Muscle of leg (tissue), 11 donors: Measurements from ENCODE around the gene C1orf185. TPM values are rescaled to one million over a fixed set of nuclear protein-coding genes. Genes with fewer than 3 reads are reported as not detected.
"Not testable (repeated sequence)": the region's sequence is repeated elsewhere in the genome, so short reads cannot be mapped to it uniquely, and the experiment has no call there.

Experiments
- DNase-seq: peaks from one replicate; pipeline ENCODE4 v3.0.0; 2013
- H3K27ac ChIP-seq: one replicate; pipeline ENCODE4 v1.5.1; 2013; ENCODE audit warnings: mild to moderate bottlenecking, low read length, control low read depth
- H3K27me3 ChIP-seq: one replicate; pipeline ENCODE4 v1.6.1; 2013; ENCODE audit warnings: low read length; ENCODE audit not compliant: control insufficient read depth, insufficient read depth
- H3K36me3 ChIP-seq: one replicate; pipeline ENCODE4 v1.6.1; 2013; ENCODE audit warnings: low read length; ENCODE audit not compliant: control insufficient read depth, insufficient read depth
- H3K4me1 ChIP-seq: one replicate; pipeline ENCODE4 v1.6.1; 2013; ENCODE audit warnings: low read length; ENCODE audit not compliant: control insufficient read depth, insufficient read depth
- H3K4me3 ChIP-seq: one replicate; pipeline ENCODE4 v1.5.1; 2013; ENCODE audit warnings: low read length, control low read depth
- H3K9me3 ChIP-seq: replicated peaks from 2 replicates; pipeline ENCODE4 v1.6.1; 2013; ENCODE audit warnings: low read depth, low read length; ENCODE audit not compliant: control insufficient read depth
- WGBS: methylation state at CpG from one replicate; pipeline ENCODE4 v1.1.5; 2013; ENCODE audit warnings: missing lambda C conversion rate; ENCODE audit not compliant: insufficient coverage; 5-methylcytosine and 5-hydroxymethylcytosine counted together
- polyA plus RNA-seq, 8 donors: library from polyadenylated mRNA; unstranded; fragments of 120-200 nt; gene quantifications; one replicate each; pipeline versions ENCODE4 v1.2.1 to v1.2.3, GENCODE V29; 2013; ENCODE audit warnings: inconsistent platforms in 1 of 8, low replicate concordance in 1 of 8; ENCODE audit not compliant: insufficient read length in 8 of 8, insufficient read depth in 1 of 8
- total RNA-seq: library from RNA; stranded (reverse); fragments of 120-200 nt; gene quantifications from one replicate; pipeline ENCODE4 v1.2.4, GENCODE V29; 2013

The C1orf185 gene
- total and polyA plus RNA-seq, 9 donors: not detected

DNA sequence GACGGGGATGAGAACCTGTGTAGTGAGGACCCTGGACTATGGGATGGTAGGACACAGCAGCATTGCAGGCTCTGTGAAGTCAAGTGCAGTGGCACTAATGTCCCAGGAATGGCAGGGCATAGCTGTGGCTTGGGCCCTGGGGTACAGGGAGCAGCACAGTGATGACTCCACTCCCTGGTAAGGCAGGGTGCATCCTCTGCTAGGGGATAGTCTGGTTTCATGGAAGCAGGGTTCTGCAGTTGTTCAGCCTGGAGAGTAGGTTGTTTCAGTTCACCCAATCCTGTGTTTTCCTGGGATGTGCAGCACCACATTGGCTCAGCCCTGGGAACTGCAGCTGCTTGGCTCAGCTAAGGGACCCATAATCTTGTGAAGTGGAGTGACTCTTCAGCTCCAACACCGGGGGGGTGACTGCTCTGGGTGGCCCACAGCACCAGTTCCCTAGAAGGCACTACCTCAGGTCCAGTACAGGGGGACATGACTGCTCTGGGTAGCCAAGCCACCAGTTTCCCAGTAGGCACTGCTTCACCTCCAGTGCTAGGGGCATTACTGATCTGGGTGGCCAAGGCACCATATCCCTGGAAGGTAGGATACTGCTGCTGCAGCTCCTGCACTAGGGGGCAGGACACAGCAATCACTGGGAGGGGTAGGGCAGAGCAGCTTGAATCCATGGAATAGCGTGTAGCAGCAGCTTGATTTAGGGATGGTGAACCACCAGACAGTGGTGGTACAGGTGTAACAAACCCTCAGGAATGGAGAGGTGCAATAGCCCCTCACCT, 15.3 kb upstream of the C1orf185 start:
- Histone ChIP-seq H3K27me3 (peaks cover 2% of the 10 kb centered on the region), H3K4me1 (no peaks in the 10 kb centered on the region), H3K27ac (no peak overlapping the region), H3K36me3 (no peaks in the 10 kb centered on the region), H3K4me3 (no peak overlapping the region), H3K9me3 (no peaks in the 10 kb centered on the region)
- 72% methylated on average over 2 of the region's 3 CpGs for WGBS
- DNase-seq: no peak

DNA sequence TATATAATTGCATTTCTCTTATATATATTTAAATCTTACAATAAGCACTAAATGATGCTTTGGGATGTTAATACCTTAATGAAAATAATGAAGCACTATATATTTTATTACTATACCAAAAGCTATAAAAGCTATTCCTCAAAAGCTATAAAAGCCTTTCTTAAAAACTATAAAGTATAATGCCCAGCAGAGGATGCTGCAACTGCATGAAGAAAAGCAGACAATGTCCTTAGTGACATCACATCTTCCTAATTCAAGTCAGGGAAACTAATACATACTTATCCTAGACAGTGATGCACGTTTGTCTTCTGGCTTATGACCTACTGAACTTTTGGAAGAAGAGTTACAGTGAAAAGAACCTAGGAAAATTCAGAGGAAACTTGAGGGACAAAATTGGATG, 13.6 kb upstream of the C1orf185 start:
- peak; percentile 8 for DNase-seq
- H3K4me1 ChIP-seq: no peaks in the 10 kb centered on the region
- H3K27ac ChIP-seq: no peak overlapping the region
- peaks cover 2% of the 10 kb centered on the region for H3K27me3 ChIP-seq
- no CpG with 5 or more reads among the region's 1 CpG for WGBS
- no peaks in the 10 kb centered on the region for H3K9me3 ChIP-seq
- H3K36me3 ChIP-seq: no peaks in the 10 kb centered on the region
- no peak overlapping the region for H3K4me3 ChIP-seq

DNA sequence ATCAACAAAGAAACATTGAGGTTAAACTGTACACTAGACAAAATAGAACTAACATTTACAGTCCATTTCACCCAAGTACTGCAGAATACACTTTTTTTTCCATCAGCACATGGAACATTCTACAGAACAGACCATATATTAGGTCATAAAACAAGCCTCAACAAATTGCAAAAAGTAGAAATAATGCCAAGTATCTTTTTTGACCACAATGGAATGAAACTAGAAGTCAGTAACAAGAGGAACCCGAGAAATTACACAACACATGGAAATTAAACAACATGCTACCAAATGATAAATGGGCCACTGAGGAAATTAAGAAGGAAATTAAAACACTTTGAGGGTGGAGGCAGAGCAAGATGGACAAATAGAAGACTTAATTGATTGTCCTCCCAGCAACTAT, 8.4 kb upstream of the C1orf185 start:
- no peaks in the 10 kb centered on the region for H3K27me3 ChIP-seq
- H3K27ac ChIP-seq: no peak overlapping the region
- no peak for DNase-seq
- no CpG with 5 or more reads among the region's 1 CpG for WGBS
- no peaks in the 10 kb centered on the region for H3K36me3 ChIP-seq
- no peaks in the 10 kb centered on the region for H3K9me3 ChIP-seq
- H3K4me1 ChIP-seq: no peaks in the 10 kb centered on the region
- no peak overlapping the region for H3K4me3 ChIP-seq

DNA sequence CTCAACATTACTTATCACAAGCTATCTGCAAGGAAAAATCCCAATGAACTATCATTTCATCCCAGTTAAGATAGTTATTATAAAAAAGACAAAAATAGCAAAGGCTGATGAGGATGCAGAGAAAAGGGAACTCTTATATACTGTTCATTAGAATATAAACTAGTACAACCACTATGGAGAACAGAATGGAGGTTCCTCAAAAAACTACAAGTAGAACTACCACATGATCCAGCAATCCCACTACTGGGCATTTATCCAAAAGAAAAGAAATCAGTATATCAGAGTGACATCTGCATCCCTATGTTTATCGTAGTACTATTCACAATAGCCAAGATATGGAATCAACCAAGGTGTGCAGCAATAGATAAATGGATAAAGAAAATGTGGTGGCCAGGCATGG, 4.9 kb upstream of the C1orf185 start:
- H3K4me3 ChIP-seq: no peak overlapping the region
- no peaks in the 10 kb centered on the region for H3K4me1 ChIP-seq
- no peak for DNase-seq
- H3K36me3 ChIP-seq: no peaks in the 10 kb centered on the region
- WGBS: no CpG with 5 or more reads among the region's 1 CpG
- H3K9me3 ChIP-seq: no peaks in the 10 kb centered on the region
- H3K27ac ChIP-seq: no peak overlapping the region
- no peaks in the 10 kb centered on the region for H3K27me3 ChIP-seq

DNA sequence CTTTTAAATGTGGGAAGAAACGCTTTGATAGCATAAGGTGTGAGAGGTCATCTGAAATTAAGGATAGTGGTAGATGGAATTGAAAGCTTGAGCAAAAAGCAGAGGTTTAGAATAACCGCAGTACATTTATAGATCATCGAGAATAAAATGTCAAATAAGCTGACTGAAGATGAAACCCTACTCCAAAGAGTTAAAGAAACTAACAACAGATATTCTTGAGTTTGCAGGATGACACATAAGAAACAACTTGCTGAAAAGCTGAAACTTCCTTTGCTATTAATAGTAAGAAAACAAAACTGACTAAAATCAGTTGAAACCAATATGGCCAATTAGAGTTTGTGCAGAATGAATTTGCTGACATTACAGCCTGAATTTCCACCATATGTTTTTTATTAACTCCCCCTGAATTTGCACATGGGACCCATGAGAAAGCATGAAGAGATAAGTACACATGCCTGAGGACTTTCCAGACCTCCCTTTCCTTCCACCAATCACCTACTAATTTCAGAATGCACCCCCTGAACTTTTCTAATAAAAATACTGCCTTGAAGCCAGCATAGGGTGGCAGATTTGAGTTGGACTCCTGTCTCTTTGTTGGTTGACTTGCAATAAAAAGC, 1.7 kb upstream of the C1orf185 start:
- Histone ChIP-seq H3K27ac (no peak overlapping the region), H3K36me3 (no peaks in the 10 kb centered on the region), H3K4me1 (no peaks in the 10 kb centered on the region), H3K4me3 (no peak overlapping the region), H3K9me3 (no peaks in the 10 kb centered on the region), H3K27me3 (no peaks in the 10 kb centered on the region)
- peak; percentile 1 for DNase-seq
- WGBS: no CpG with 5 or more reads among the region's 3 CpGs

DNA sequence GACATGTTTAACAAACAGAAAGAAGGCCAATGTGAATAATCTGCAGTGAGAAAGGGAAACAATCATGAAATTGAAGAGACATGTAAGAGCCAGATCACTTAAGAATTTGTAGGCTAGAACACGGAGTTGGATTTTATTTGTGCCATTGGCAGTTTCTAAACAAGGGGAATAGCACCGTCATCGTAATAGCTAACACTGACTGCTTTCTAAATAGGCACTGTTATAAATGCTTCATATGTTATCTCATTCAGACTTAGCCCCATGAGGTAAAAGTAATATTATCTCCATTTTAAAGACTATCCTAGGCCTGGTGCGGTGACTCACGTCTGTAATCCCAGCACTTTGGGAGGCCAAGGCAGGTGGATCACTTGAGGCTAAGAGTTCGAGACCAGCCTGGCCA, 12.1 kb downstream of the C1orf185 start:
- Histone ChIP-seq H3K27me3 (no peaks in the 10 kb centered on the region), H3K27ac (no peak overlapping the region), H3K9me3 (no peaks in the 10 kb centered on the region), H3K4me3 (no peak overlapping the region), H3K36me3 (no peaks in the 10 kb centered on the region), H3K4me1 (no peaks in the 10 kb centered on the region)
- no peak for DNase-seq
- WGBS: 71% methylated on average over 1 of the region's 6 CpGs

DNA sequence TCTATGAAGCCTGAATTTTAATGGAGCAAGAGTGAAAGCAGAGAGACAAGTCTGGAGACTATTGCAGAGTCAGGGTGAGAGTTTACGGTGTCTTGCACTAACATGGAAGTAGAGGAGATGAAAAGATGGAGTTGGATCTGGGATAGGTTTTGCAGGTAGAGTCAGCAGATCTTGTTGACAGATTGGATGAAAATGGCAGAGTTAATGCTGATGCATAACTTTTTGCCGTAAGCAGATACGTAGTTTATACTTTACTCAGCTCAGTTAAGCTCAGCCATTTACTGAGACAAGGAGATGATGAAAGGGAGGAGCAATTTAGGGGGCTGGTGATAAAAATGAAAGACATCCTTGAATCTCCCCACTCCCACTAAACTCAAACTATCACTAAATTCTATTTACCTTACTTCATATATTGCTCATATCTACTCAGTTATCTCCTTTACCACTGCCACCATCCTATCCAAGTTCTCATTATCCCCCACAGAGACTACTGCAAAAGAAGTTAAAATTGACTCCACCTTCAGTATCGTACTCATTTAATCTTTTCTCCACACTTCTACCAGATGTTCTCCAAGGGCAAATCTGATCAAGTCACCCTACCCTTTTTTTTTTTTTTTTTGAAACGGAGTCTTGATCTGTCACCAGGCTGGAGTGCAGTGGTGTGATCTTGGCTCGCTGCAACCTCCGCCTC, 13.8 kb downstream of the C1orf185 start:
- H3K9me3 ChIP-seq: no peaks in the 10 kb centered on the region
- no peaks in the 10 kb centered on the region for H3K36me3 ChIP-seq
- no peaks in the 10 kb centered on the region for H3K27me3 ChIP-seq
- no peak for DNase-seq
- H3K27ac ChIP-seq: no peak overlapping the region
- H3K4me3 ChIP-seq: no peak overlapping the region
- WGBS: 85% methylated on average over 2 of the region's 7 CpGs
- H3K4me1 ChIP-seq: no peaks in the 10 kb centered on the region

DNA sequence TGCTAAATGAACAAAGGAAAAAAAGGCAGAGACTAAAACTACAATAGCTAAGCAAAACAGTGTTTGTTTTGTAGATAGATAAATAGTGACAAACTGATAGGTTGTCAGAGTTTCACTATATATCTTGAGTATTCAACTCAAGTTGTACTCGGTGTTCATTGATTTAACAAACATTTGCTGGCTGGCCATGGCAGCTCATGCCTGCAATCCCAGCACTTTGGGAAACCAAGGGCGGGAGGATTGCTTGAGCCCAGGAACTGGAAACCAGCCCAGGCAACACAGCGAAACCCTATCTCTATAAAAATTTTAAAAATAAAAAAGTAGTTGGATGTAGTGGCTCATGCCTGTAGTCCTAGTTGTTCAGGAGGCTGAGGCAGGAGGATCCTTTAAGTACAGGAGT, 17.3 kb downstream of the C1orf185 start:
- H3K9me3 ChIP-seq: no peaks in the 10 kb centered on the region
- H3K4me3 ChIP-seq: no peak overlapping the region
- no peak overlapping the region for H3K27ac ChIP-seq
- no peaks in the 10 kb centered on the region for H3K4me1 ChIP-seq
- no CpG with 5 or more reads among the region's 3 CpGs for WGBS
- H3K36me3 ChIP-seq: no peaks in the 10 kb centered on the region
- DNase-seq: no peak
- H3K27me3 ChIP-seq: no peaks in the 10 kb centered on the region

DNA sequence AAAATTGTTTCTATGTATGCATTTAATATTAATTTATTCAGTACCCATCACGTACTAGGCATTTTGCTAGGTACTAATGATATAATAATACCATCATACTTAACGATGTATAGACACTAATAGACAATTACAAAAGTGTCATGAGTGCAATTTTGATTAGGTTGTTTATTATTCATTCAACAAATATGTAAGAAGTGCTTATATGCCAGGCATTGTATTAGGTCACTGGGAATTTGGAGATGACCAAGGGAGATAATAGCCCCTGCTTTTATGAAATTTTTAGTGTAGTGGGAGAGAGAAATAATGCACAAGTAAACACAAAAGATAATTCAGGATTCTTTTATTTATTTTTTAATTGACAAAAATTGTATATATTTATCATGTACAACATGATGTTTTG, 18.6 kb downstream of the C1orf185 start:
- H3K36me3 ChIP-seq: no peaks in the 10 kb centered on the region
- no peaks in the 10 kb centered on the region for H3K27me3 ChIP-seq
- H3K4me1 ChIP-seq: no peaks in the 10 kb centered on the region
- no peak overlapping the region for H3K27ac ChIP-seq
- no peak overlapping the region for H3K4me3 ChIP-seq
- no peak for DNase-seq
- no CpG with 5 or more reads among the region's 2 CpGs for WGBS
- no peaks in the 10 kb centered on the region for H3K9me3 ChIP-seq

DNA sequence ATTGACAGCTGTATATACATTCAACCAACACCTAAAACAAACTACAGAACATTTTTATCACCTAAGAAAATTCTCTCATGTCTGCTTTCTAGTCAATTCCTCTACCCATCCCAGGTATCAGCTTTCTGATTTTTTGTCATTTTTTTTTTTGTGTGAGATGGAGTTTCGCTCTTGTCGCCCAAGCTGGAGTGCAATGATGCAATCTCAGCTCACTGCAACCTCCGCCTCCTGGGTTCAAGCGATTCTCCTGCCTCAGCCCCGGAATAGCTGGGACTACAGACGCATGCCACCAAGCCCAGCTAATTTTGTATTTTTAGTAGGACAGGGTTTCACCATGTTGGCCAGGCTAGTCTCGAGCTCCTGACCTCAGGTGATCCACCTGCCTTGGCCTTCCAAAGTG, 25.1 kb downstream of the C1orf185 start:
- H3K27me3 ChIP-seq, H3K27ac ChIP-seq, H3K36me3 ChIP-seq, DNase-seq, H3K9me3 ChIP-seq, H3K4me3 ChIP-seq, H3K4me1 ChIP-seq: not testable (repeated sequence)
- 57% methylated on average over 2 of the region's 7 CpGs for WGBS
